C4-2B (cell line): ENCODE measurements around the gene LINGO1.

Experiments used
- H3K27ac ChIP-seq: fragments of 450-650 bp; 2 replicates; pipeline ENCODE4 v1.5.1; 2017
- ZFX ChIP-seq: fragments of 450-650 bp; IDR thresholded peaks from 2 replicates; pipeline ENCODE4 v1.6.1; 2017
- TF ChIP-seq, protein P1 (sequence below): fragments of 450-650 bp; conservative IDR thresholded peaks from 2 replicates; pipeline ENCODE4 v1.5.1; 2017; ENCODE audit warnings: mild to moderate bottlenecking

LINGO1 gene

DNA sequence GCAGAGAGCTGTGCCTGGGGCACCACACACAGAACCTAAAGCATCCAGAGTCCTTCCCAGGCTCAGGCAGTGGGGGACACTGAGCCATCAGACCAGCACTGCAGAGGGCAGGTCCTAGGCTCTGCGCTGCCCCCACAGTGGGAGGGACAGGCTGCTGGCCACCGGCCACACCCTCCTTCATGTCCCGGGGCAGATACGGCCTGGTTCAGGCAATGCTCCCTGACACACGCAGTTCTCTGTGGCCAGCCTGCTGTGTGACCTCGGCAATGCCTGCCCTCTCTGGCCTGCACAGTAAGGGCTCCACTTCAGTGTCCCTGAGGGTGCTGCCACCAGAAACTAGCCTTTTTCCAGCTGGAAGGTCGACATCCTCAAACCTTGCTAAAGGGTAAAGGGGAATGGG is 12.4 kb downstream of the LINGO1 start:
- H3K27ac ChIP-seq, result no peak overlapping the region
- TF ChIP-seq, protein P1, sequence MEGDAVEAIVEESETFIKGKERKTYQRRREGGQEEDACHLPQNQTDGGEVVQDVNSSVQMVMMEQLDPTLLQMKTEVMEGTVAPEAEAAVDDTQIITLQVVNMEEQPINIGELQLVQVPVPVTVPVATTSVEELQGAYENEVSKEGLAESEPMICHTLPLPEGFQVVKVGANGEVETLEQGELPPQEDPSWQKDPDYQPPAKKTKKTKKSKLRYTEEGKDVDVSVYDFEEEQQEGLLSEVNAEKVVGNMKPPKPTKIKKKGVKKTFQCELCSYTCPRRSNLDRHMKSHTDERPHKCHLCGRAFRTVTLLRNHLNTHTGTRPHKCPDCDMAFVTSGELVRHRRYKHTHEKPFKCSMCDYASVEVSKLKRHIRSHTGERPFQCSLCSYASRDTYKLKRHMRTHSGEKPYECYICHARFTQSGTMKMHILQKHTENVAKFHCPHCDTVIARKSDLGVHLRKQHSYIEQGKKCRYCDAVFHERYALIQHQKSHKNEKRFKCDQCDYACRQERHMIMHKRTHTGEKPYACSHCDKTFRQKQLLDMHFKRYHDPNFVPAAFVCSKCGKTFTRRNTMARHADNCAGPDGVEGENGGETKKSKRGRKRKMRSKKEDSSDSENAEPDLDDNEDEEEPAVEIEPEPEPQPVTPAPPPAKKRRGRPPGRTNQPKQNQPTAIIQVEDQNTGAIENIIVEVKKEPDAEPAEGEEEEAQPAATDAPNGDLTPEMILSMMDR, result no peak

DNA sequence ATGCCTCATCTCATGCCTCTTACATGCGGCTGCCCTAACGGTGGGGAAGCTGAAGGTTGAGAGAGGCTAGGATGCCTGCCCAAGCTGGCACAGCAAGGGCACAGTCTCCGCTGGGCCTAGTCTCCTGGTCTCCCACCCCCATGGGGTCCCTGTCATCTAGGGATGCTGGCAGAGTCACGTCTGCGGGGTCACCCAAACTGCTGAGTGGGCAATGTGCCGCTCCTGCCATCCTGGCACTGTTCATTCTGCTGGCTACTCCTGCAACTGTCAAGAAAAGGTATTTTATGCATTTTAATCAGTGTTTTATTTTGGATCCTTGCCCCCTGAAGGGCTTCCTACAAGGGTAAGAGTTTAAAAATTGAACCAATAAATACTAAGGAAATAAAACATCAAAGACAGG is 12.8 kb downstream of the LINGO1 start:
- no peak for TF ChIP-seq ZFX
- TF ChIP-seq, protein P1, result no peak
- no peak overlapping the region for H3K27ac ChIP-seq

DNA sequence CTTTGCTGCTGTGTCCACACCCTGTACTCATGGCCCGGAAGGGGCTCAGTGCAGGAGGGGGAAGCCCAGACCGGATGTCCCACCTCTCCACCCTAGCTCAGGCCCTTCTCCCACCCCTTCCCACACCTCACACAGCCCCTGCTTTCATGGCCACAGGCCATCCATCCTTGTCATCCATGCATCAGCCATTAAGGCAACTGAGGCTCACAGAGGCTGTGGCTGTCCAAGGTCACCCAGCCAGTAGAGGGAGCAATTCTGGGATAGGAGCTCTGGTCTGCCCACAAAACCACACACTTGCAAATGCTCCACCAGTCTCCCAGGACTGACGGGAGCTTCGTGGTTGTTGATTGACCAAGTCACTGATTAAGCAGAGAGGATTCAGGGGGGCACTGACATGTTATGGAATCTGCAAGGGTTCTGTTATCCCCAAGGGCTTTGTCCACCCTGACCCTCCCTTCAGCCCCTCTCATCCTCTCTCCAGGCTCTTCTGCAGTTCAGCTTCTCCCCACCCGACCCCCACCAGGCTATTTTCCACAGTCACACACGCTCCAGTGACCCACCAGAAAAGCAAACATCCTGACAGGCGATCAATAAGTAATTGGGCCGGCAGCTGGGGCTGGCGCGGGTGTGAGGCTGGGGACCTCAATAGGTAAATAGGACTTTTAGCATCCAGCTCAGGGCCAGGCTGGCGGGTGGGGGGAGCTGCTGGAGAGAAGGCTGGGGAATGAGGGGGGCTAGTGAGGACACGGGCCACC is 15.1 kb downstream of the LINGO1 start:
- no peak overlapping the region for H3K27ac ChIP-seq
- TF ChIP-seq, protein P1, result no peak; the same call in 1 of the 2 replicates
- TF ChIP-seq ZFX, result no peak

DNA sequence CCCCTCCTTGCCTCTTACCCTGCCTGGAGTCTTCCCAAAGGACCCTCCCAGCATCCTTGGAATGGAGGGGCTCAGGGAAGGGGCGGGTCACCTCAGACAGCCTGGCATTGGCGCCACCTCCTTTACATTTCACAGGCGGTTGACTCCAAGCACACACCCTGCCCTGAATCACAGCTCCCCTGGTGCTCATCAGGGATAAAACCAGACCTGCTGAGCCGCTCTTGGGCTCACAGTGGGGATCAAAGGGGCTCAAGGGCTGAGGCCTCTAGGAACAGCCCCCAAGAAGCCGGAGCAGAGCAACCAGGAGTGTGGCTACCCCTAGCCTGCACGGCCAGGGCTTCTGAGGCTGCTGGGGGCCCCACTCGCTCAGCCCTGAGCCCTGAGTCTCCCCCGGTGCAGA is 16.6 kb downstream of the LINGO1 start:
- H3K27ac ChIP-seq, result no peak overlapping the region
- TF ChIP-seq ZFX, result no peak
- TF ChIP-seq, protein P1, result no peak

DNA sequence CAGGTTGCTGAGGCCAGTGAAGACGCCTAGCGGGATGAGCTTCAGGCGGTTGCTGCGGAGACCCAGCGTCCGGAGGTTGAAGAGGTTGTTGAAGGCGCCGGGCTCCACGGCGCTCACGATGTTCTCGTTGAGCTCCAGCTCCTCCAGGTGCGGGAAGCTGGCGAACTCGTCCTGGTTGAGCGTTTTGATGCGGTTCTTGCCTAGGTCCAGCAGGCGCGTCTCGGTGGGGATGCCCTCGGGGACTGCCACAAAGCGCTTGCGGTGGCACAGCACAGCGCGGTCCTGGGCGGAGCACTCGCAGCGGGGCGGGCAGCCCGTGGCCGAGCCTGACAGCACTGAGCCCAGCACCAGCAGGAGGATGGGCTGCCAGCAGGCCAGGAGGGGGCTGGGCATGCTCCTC is 17.2 kb downstream of the LINGO1 start:
- TF ChIP-seq, protein P1, result no peak
- no peak for TF ChIP-seq ZFX
- no peak overlapping the region for H3K27ac ChIP-seq

DNA sequence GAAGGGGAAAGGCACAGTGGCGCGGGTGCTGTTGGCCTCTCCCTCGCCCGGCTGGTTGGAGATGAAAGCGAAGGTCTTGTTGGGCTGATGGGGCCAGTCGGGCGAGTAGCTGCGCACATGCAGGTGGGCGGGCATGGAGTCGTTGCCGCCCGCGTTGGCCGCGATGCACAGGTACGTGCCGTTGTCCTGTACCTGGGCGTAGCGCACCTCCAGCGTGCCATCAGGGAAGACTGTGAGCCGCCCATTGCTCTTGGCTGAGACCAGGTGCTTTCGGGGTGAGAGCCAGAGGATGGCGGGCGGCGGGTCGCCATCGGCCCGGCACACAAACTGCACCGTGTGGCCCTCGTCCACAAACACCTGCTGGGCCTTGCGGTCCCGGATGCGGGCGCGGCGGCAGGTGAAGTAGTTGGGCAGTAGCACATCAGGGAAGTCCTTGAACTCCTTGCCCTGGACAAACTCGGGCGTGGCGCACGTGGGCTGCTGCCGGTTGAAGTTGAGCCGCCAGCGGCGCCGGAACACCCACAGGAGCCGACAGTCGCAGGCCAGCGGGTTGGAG is 18.4 kb downstream of the LINGO1 start:
- TF ChIP-seq, protein P1, result no peak
- no peak for TF ChIP-seq ZFX
- H3K27ac ChIP-seq, result no peak overlapping the region

DNA sequence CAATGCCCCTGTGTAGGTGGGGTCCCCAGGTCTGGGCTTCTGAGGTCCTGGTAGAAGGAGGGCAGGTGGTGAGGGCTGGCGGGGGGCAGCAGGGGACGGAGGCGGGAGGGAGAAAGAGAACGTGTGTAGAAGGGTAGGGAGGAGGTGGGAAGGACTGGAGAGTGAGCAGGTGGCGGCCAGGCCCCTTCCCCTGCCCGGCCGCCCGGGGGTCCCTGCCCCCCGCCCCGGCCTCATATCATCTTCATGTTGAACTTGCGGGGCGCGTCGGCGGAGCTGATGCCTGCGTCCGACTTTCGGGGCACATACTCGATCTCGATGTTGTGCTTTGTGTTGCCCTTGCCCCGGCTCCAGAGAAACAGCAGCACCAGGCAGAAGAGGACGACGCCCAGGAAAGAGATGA is 18.9 kb downstream of the LINGO1 start:
- no peak overlapping the region for H3K27ac ChIP-seq
- TF ChIP-seq, protein P1, result no peak
- TF ChIP-seq ZFX, result no peak
